Mesothelial cell of epicardium (in vitro differentiated cells): Measurements from ENCODE around the gene EDN3. TPM values are rescaled to one million over a fixed set of nuclear protein-coding genes. Genes with fewer than 3 reads are reported as not detected.

Source experiments
- DNase-seq, 2 experiments: peaks; one replicate each; pipeline ENCODE4 v3.0.0; 2021; ENCODE audit warnings: low spot score in 2 of 2; ENCODE audit not compliant: unreplicated experiment in 2 of 2
- H3K27ac Mint-ChIP-seq: 2 replicates; pipeline ENCODE4 v1.8.0; 2021; ENCODE audit warnings: mixed read lengths
- H3K27me3 Mint-ChIP-seq: 2 replicates; pipeline ENCODE4 v1.8.0; 2021; ENCODE audit warnings: low read depth, mixed read lengths
- H3K36me3 Mint-ChIP-seq: 2 replicates; pipeline ENCODE4 v1.8.0; 2021; ENCODE audit warnings: mixed read lengths
- H3K4me1 Mint-ChIP-seq: 2 replicates; pipeline ENCODE4 v1.8.0; 2021; ENCODE audit warnings: mixed read lengths
- H3K4me3 Mint-ChIP-seq: 2 replicates; pipeline ENCODE4 v1.8.0; 2021; ENCODE audit warnings: mild to moderate bottlenecking, moderate library complexity, mixed read lengths
- H3K9me3 Mint-ChIP-seq: 2 replicates; pipeline ENCODE4 v1.8.0; 2021; ENCODE audit warnings: mixed read lengths
- CTCF ChIP-seq: fragments of 200-600 bp; sonication (generic); IDR thresholded peaks from one replicate; pipeline ENCODE4 v1.5.0; 2021; ENCODE audit warnings: antibody characterized with exemption; ENCODE audit not compliant: unreplicated experiment
- total RNA-seq: library from RNA; stranded (reverse); gene quantifications from 3 replicates; pipeline ENCODE4 v1.2.1, GENCODE V29; 2021

Gene EDN3
- total RNA-seq, 1 donor from 2014 or later = 17.6 TPM

GRCh38 chr20:59360934-59361333, 60.5 kb downstream of the EDN3 start:
- DNase-seq = no peak
- Mint-ChIP-seq H3K4me3 (no peak overlapping the region), H3K9me3 (no peaks in the 10 kb centered on the region), H3K27ac (no peak overlapping the region), H3K36me3 (no peaks in the 10 kb centered on the region), H3K4me1 (peaks cover 28% of the 10 kb centered on the region), H3K27me3 (no peaks in the 10 kb centered on the region)
- TF ChIP-seq CTCF = no peak

GRCh38 chr20:59361411-59361810, 61.0 kb downstream of the EDN3 start:
- Mint-ChIP-seq H3K27ac (no peak overlapping the region), H3K36me3 (no peaks in the 10 kb centered on the region), H3K4me3 (no peak overlapping the region), H3K4me1 (peaks cover 28% of the 10 kb centered on the region), H3K9me3 (no peaks in the 10 kb centered on the region), H3K27me3 (no peaks in the 10 kb centered on the region)
- no peak for TF ChIP-seq CTCF
- DNase-seq = no peak

DNA sequence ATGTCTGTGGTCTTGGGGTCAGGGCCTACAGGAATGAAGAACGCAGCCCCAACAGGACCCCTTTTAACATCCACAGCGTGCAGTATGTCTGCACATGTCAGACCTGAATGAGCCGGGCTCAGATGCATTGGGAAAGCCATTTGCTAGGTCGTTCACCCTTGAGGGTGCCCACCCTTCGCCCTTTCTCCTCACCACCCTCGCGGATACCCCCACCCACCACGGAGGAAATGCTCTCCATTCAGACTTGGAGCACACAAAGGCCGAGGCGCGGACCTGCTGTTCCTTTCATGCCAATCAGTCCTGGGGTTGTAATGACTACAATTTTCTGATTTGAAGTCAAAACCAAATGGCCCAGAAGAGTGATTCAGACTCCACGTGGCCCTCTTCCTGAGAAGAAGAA, 62.7 kb downstream of the EDN3 start:
- no peaks in the 10 kb centered on the region for H3K27me3 Mint-ChIP-seq
- no peak overlapping the region for H3K27ac Mint-ChIP-seq
- DNase-seq = no peak
- no peak for TF ChIP-seq CTCF
- H3K36me3 Mint-ChIP-seq = no peaks in the 10 kb centered on the region
- peaks cover 28% of the 10 kb centered on the region for H3K4me1 Mint-ChIP-seq
- H3K9me3 Mint-ChIP-seq = no peaks in the 10 kb centered on the region
- no peak overlapping the region for H3K4me3 Mint-ChIP-seq

GRCh38 chr20:59364611-59365010, 64.2 kb downstream of the EDN3 start:
- no peak for TF ChIP-seq CTCF
- no peaks in the 10 kb centered on the region for H3K27me3 Mint-ChIP-seq
- H3K36me3 Mint-ChIP-seq = no peaks in the 10 kb centered on the region
- no peak overlapping the region for H3K4me3 Mint-ChIP-seq
- no peaks in the 10 kb centered on the region for H3K9me3 Mint-ChIP-seq
- peaks cover 22% of the 10 kb centered on the region for H3K4me1 Mint-ChIP-seq
- no peak overlapping the region for H3K27ac Mint-ChIP-seq
- DNase-seq = no peak

- DNase-seq = no peak
- no peak overlapping the region for H3K27ac Mint-ChIP-seq
- no peaks in the 10 kb centered on the region for H3K27me3 Mint-ChIP-seq
- H3K4me1 Mint-ChIP-seq = peaks cover 10% of the 10 kb centered on the region
- TF ChIP-seq CTCF = no peak
- no peaks in the 10 kb centered on the region for H3K9me3 Mint-ChIP-seq
- no peaks in the 10 kb centered on the region for H3K36me3 Mint-ChIP-seq
- H3K4me3 Mint-ChIP-seq = no peak overlapping the region
Measured at GRCh38 chr20:59365611-59366285, 65.3 kb downstream of the EDN3 start.

DNA sequence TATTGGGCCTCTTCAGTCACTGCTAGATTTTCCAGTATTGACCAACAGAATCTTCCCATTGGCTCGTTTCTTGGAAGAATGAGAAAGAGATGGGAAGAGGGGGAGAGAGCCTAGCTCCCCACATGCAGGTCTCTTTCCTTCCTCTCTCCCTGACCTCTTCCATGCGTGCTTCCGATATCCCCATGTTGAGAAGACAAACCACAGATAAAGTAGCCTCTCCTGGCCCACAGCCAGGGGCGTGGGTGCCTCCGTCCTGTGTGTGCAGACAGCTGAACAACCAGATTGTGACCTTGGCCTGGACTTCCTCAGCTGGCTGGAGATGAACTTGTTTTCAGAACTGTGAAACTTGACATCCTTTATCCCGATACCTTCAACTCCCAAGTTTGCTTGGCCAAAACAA, 71.0 kb downstream of the EDN3 start:
- H3K27ac Mint-ChIP-seq = no peak overlapping the region
- no peaks in the 10 kb centered on the region for H3K9me3 Mint-ChIP-seq
- no peak for TF ChIP-seq CTCF
- no peaks in the 10 kb centered on the region for H3K36me3 Mint-ChIP-seq
- peaks cover 1% of the 10 kb centered on the region for H3K27me3 Mint-ChIP-seq
- DNase-seq = no peak
- peaks cover 14% of the 10 kb centered on the region for H3K4me1 Mint-ChIP-seq
- H3K4me3 Mint-ChIP-seq = no peak overlapping the region
